Stimulated activated CD4-positive, alpha-beta T cell treated with anti-CD3 and anti-CD28 coated beads, Interleukin-4, amount 100 ng/mL, for 4 hours (primary cell): ENCODE results near the gene MYLK4.

Source experiments
- DNase-seq, 2 experiments: peaks; one replicate each; pipeline ENCODE4 v3.0.0-alpha.2; 2020

Gene MYLK4

GRCh38 chr6:2688401-2689064 is 62.2 kb downstream of the MYLK4 start:
- no peak for DNase-seq

GRCh38 chr6:2687456-2687855 is 63.3 kb downstream of the MYLK4 start:
- no peak for DNase-seq

GRCh38 chr6:2686515-2686914 is 64.2 kb downstream of the MYLK4 start:
- DNase-seq: no peak

GRCh38 chr6:2684766-2685754 is 65.7 kb downstream of the MYLK4 start:
- DNase-seq: no peak

- DNase-seq: no peak
Measured at GRCh38 chr6:2684103-2684749, 66.5 kb downstream of the MYLK4 start.

GRCh38 chr6:2680264-2680922 is 70.3 kb downstream of the MYLK4 start:
- DNase-seq: no peak

- no peak for DNase-seq
Measured at GRCh38 chr6:2677080-2677593, 73.6 kb downstream of the MYLK4 start.

DNA sequence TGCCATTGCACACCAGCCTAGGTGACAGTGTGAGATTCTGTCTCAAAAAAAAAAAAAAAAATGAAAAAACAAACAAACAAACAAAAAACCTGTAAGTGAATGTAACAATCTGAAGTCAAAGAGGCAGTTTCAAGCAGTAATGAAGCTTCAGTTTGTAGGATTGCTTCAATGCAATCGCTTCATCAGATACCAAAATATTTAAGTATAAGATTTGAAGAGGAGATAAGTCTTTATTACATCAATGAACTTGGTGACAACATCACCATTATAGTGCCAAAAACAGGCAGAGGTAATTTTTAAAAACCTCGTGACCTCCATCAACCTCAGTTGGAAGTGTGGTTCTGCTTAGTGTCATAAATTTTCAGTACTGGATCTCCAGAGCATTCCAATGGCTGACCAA is 74.7 kb downstream of the MYLK4 start:
- no peak for DNase-seq

DNA sequence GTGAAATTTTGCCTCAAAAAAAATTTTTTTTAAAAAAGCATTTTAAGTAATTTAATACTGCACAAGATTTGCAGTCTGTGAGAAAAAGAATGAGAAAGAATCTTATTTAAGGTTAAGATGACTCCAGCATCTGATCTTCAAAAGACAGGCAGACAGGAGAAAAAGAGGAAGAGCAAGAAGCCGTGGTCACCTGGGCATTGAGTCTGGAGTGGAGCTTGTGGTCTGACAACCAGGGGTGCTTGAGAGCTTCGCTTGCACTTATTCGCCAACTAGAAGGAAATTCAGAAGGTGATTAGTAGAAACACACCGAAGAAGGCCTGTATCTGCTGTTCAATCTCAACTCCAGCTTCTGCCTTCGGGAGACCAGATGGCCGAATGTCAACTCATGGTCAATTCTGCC is 75.9 kb downstream of the MYLK4 start:
- DNase-seq: no peak

DNA sequence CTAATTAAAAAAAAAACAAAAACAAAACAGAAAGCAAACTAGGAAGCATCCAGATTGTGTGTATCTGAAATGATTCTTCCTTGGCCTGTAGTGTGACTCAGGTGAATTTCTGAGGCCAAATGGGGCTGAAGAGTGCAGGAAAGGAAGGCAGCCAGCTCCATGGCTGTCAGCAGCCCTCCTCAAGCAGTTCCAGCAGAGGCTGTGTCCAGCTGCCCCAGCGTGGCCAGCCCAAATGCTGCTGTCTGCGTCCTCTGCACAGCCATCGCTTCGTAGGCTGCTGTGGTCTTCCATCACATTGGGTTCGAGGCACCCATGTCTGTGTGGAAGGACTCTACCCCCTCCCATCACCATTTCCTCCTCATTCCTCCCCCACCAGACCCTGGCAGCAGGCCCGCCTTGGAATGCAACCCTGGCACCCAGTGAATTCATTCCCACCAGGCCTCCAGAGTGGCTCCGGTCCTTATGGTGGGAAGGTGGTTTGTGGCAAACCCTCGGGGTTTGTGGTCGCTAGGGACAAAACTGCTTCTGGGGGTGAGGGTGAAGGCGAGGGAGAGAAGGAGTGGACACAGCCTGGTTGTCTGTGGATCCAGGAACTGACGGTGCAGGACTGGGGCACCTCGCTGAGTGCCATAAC is 81.5 kb downstream of the MYLK4 start:
- no peak for DNase-seq

DNA sequence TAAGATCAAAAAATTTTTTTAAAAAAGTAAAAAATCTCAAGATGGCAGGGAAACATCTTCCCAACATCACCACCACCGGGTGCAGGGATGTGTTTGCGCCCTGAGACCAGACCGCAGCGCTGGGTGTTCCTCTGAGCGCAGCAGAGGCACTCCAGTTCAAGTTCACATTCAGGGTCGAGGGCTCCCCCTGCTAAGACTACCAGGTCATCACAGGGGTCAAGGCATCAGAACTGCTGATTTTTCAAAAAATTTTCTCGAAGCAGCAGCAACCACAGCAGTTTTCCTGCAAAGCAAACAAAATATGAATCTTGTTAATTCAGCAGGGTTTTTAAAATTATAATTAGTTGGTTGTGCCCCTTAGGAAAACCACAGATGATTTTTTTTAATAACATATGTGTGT is 83.1 kb downstream of the MYLK4 start:
- no peak for DNase-seq

GRCh38 chr6:2666906-2667575 is 83.7 kb downstream of the MYLK4 start:
- no peak for DNase-seq

GRCh38 chr6:2665146-2666070 is 85.3 kb downstream of the MYLK4 start:
- DNase-seq: no peak

- no peak for DNase-seq
Measured at GRCh38 chr6:2663123-2663522, 87.6 kb downstream of the MYLK4 start.

GRCh38 chr6:2661651-2662050 is 89.1 kb downstream of the MYLK4 start:
- no peak for DNase-seq

- no peak for DNase-seq
Measured at GRCh38 chr6:2659882-2660281, 90.8 kb downstream of the MYLK4 start.

DNA sequence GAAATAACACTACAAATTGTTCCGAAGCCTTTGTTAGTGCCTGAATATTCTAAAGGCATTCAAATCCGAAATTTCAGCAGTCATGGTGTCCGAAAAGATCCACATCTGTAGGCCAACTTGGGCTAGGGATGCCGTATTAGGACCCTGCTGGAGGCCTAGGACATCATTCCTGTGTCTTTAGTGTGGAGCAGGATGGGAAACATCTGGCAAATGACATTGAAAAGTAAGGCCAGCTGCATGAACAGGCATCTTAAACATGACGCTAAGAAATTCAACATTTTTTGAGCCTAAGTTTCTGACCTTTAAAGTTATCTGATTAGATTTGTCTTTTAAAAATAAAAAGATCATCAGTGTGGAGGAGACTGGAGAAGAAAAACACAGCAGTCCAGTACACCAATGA is 91.3 kb downstream of the MYLK4 start:
- DNase-seq: no peak

GRCh38 chr6:2658788-2659187 is 91.9 kb downstream of the MYLK4 start:
- no peak for DNase-seq

GRCh38 chr6:2656460-2657079 is 94.2 kb downstream of the MYLK4 start:
- DNase-seq: no peak

GRCh38 chr6:2655844-2656433 is 94.8 kb downstream of the MYLK4 start:
- no peak for DNase-seq
